Mesendoderm (in vitro differentiated cells): ENCODE data around the gene BAIAP2L1.

Experiments
- DNase-seq: peaks from one replicate; pipeline ENCODE4 v3.0.0; 2013
- H2AK5ac ChIP-seq: 2 replicates; pipeline ENCODE4 v1.6.1; 2013; ENCODE audit warnings: low read length, inconsistent platforms
- H2BK120ac ChIP-seq: 2 replicates; pipeline ENCODE4 v1.6.1; 2013; ENCODE audit warnings: low read depth, mild to moderate bottlenecking, low read length, moderate library complexity, mixed read lengths
- H2BK15ac ChIP-seq: replicated peaks from 2 replicates; pipeline ENCODE4 v1.6.1; 2013; ENCODE audit warnings: low read depth, mild to moderate bottlenecking, moderate library complexity
- H2BK5ac ChIP-seq: 2 replicates; pipeline ENCODE4 v1.6.1; 2013; ENCODE audit warnings: low read length, inconsistent platforms
- H3K18ac ChIP-seq: 2 replicates; pipeline ENCODE4 v1.6.1; 2013; ENCODE audit warnings: mild to moderate bottlenecking, low read length, mixed read lengths
- H3K23ac ChIP-seq: one replicate; pipeline ENCODE4 v1.6.1; 2013; ENCODE audit warnings: low read length
- H3K27ac ChIP-seq: 2 replicates; pipeline ENCODE4 v1.5.1; 2013; ENCODE audit warnings: low read depth, mild to moderate bottlenecking, inconsistent platforms, low read length, moderate library complexity
- H3K27me3 ChIP-seq: 2 replicates; pipeline ENCODE4 v1.6.1; 2013; ENCODE audit warnings: low read length, control low read depth, mild to moderate bottlenecking, inconsistent platforms; ENCODE audit not compliant: insufficient read depth, poor library complexity
- H3K36me3 ChIP-seq: 2 replicates; pipeline ENCODE4 v1.6.1; 2013; ENCODE audit warnings: low read length, inconsistent platforms; ENCODE audit not compliant: control insufficient read depth, insufficient read depth
- H3K4ac ChIP-seq: one replicate; pipeline ENCODE4 v1.6.1; 2013; ENCODE audit warnings: low read depth, mild to moderate bottlenecking, low read length, moderate library complexity
- H3K4me1 ChIP-seq: 2 replicates; pipeline ENCODE4 v1.6.1; 2013; ENCODE audit warnings: low read depth, low read length, inconsistent platforms; ENCODE audit not compliant: control insufficient read depth
- H3K4me2 ChIP-seq: 2 replicates; pipeline ENCODE4 v1.6.1; 2013; ENCODE audit warnings: low read length
- H3K4me3 ChIP-seq: 2 replicates; pipeline ENCODE4 v1.5.1; 2013; ENCODE audit warnings: mild to moderate bottlenecking, low read length
- H3K56ac ChIP-seq: one replicate; pipeline ENCODE4 v1.6.1; 2013; ENCODE audit warnings: low read length
- H3K79me1 ChIP-seq: 2 replicates; pipeline ENCODE4 v1.6.1; 2013; ENCODE audit warnings: low read length, inconsistent platforms
- H3K79me2 ChIP-seq: 2 replicates; pipeline ENCODE4 v1.6.1; 2013; ENCODE audit warnings: mild to moderate bottlenecking, low read length; ENCODE audit not compliant: control insufficient read depth, insufficient read depth
- H3K9ac ChIP-seq: 2 replicates; pipeline ENCODE4 v1.6.1; 2013; ENCODE audit warnings: low read length, inconsistent platforms
- H4K5ac ChIP-seq: one replicate; pipeline ENCODE4 v1.6.1; 2013; ENCODE audit warnings: low read length
- H4K8ac ChIP-seq: one replicate; pipeline ENCODE4 v1.6.1; 2013; ENCODE audit warnings: low read depth, mild to moderate bottlenecking, control low read depth, low read length, moderate library complexity
- WGBS: extraction: QIAGEN DNeasy Blood & Tissue Kit; methylation state at CpG from one replicate; pipeline ENCODE4 v1.1.7; 2013; ENCODE audit warnings: low lambda C conversion rate, missing lambda C conversion rate; ENCODE audit not compliant: insufficient coverage; ENCODE audit errors: extremely low coverage; 5-methylcytosine and 5-hydroxymethylcytosine counted together

Gene BAIAP2L1

GRCh38 chr7:98406827-98407226 is 5.9 kb upstream of the BAIAP2L1 start:
- no peak overlapping the region for H3K56ac ChIP-seq
- H4K5ac ChIP-seq = no peak overlapping the region
- H4K8ac ChIP-seq = no peak overlapping the region
- no CpG with 5 or more reads among the region's 9 CpGs for WGBS
- H3K27ac ChIP-seq = no peak overlapping the region
- H2BK120ac ChIP-seq = no peak overlapping the region
- H3K4me1 ChIP-seq = no peaks in the 10 kb centered on the region
- no peak overlapping the region for H3K18ac ChIP-seq
- no peak overlapping the region for H2BK5ac ChIP-seq
- no peaks in the 10 kb centered on the region for H3K79me1 ChIP-seq
- H2AK5ac ChIP-seq = no peak overlapping the region
- H2BK15ac ChIP-seq = no peak overlapping the region
- H3K4ac ChIP-seq = no peak overlapping the region
- no peaks in the 10 kb centered on the region for H3K79me2 ChIP-seq
- H3K27me3 ChIP-seq = no peaks in the 10 kb centered on the region
- H3K4me2 ChIP-seq = no peak overlapping the region
- no peak overlapping the region for H3K4me3 ChIP-seq
- H3K36me3 ChIP-seq = no peaks in the 10 kb centered on the region
- DNase-seq = no peak
- no peak overlapping the region for H3K9ac ChIP-seq
- no peak overlapping the region for H3K23ac ChIP-seq

GRCh38 chr7:98404840-98405239 is 4.0 kb upstream of the BAIAP2L1 start:
- Histone ChIP-seq H3K9ac (no peak overlapping the region), H3K36me3 (no peaks in the 10 kb centered on the region), H4K5ac (no peak overlapping the region), H3K27me3 (no peaks in the 10 kb centered on the region), H3K4me2 (no peak overlapping the region), H3K23ac (no peak overlapping the region), H2BK5ac (no peak overlapping the region), H4K8ac (no peak overlapping the region), H3K4me1 (no peaks in the 10 kb centered on the region), H3K56ac (no peak overlapping the region), H3K18ac (no peak overlapping the region), H3K79me2 (peaks cover 2% of the 10 kb centered on the region), H2AK5ac (no peak overlapping the region), H2BK120ac (no peak overlapping the region), H3K27ac (no peak overlapping the region), H3K4me3 (no peak overlapping the region), H3K79me1 (no peaks in the 10 kb centered on the region), H2BK15ac (no peak overlapping the region), H3K4ac (no peak overlapping the region)
- peak; percentile 30 for DNase-seq
- no CpG with 5 or more reads among the region's 2 CpGs for WGBS

- Histone ChIP-seq H4K8ac (no peak overlapping the region), H3K4me3 (peak overlapping the region; percentile 81), H2AK5ac (no peak overlapping the region), H3K79me1 (peaks cover 4% of the 10 kb centered on the region), H4K5ac (no peak overlapping the region), H3K36me3 (no peaks in the 10 kb centered on the region), H3K27ac (no peak overlapping the region), H3K18ac (peak overlapping the region; percentile 25), H3K23ac (no peak overlapping the region), H3K79me2 (peaks cover 35% of the 10 kb centered on the region), H3K9ac (peak overlapping the region; percentile 85), H3K4me2 (peak overlapping the region; percentile 80), H2BK120ac (no peak overlapping the region), H3K27me3 (no peaks in the 10 kb centered on the region), H3K4me1 (peaks cover 4% of the 10 kb centered on the region), H3K56ac (peak overlapping the region; percentile 88), H2BK5ac (no peak overlapping the region), H3K4ac (peak overlapping the region; percentile 84), H2BK15ac (no peak overlapping the region)
- WGBS = no CpG with 5 or more reads among the region's 22 CpGs
- peak; percentile 82 for DNase-seq
These were observed 874 bp downstream of the BAIAP2L1 start for GRCh38 chr7:98399890-98400541.

- WGBS = no CpG with 5 or more reads among the region's 7 CpGs
- Histone ChIP-seq H2AK5ac (no peak overlapping the region), H3K79me2 (peaks cover 37% of the 10 kb centered on the region), H2BK5ac (no peak overlapping the region), H2BK120ac (no peak overlapping the region), H3K23ac (no peak overlapping the region), H3K36me3 (no peaks in the 10 kb centered on the region), H3K56ac (peak overlapping the region; percentile 83), H2BK15ac (no peak overlapping the region), H3K4me2 (peak overlapping the region; percentile 80), H3K18ac (peak overlapping the region; percentile 25), H3K4ac (no peak overlapping the region), H4K5ac (no peak overlapping the region), H3K4me1 (peaks cover 4% of the 10 kb centered on the region), H3K27ac (no peak overlapping the region), H3K79me1 (peaks cover 5% of the 10 kb centered on the region), H4K8ac (no peak overlapping the region), H3K27me3 (no peaks in the 10 kb centered on the region), H3K4me3 (peak overlapping the region; percentile 75), H3K9ac (peak overlapping the region; percentile 67)
- DNase-seq = no peak
These were observed 1.4 kb downstream of the BAIAP2L1 start for GRCh38 chr7:98399462-98399861.

GRCh38 chr7:98398567-98399372 is 2.1 kb downstream of the BAIAP2L1 start:
- Histone ChIP-seq H3K36me3 (no peaks in the 10 kb centered on the region), H3K4me1 (peaks cover 4% of the 10 kb centered on the region), H4K5ac (no peak overlapping the region), H3K56ac (peak overlapping the region; percentile 22), H3K18ac (no peak overlapping the region), H2BK5ac (no peak overlapping the region), H3K4ac (no peak overlapping the region), H2AK5ac (no peak overlapping the region), H3K79me2 (peaks cover 40% of the 10 kb centered on the region), H3K27me3 (no peaks in the 10 kb centered on the region), H3K9ac (no peak overlapping the region), H3K27ac (no peak overlapping the region), H3K4me3 (no peak overlapping the region), H3K79me1 (peaks cover 6% of the 10 kb centered on the region), H3K23ac (no peak overlapping the region), H2BK120ac (no peak overlapping the region), H3K4me2 (peak overlapping the region; percentile 28), H2BK15ac (no peak overlapping the region), H4K8ac (no peak overlapping the region)
- peak; percentile 23 for DNase-seq
- no CpG with 5 or more reads among the region's 20 CpGs for WGBS
